Prostate gland (tissue), 2 donors: ENCODE data around the gene TMTC2. TPM values are rescaled to one million over a fixed set of nuclear protein-coding genes. Genes with fewer than 3 reads are reported as not detected.

Experiments used
- DNase-seq: peaks from one replicate; pipeline ENCODE4 v3.0.0-alpha.2; 2019; ENCODE audit warnings: low spot score
- H3K27ac ChIP-seq, 2 donors: fragments of 200-600 bp; sonication (generic); 2 replicates each; pipeline ENCODE4 v1.5.1; 2017 to 2019
- H3K27me3 ChIP-seq: fragments of 200-600 bp; sonication (generic); replicated peaks from 2 replicates; pipeline ENCODE4 v1.5.1; 2019; ENCODE audit not compliant: insufficient read depth
- H3K36me3 ChIP-seq, 2 donors: fragments of 200-600 bp; sonication (generic); 1 replicate in 1 of 2; 2 replicates in 1 of 2; pipeline versions ENCODE4 v1.5.1 to v1.8.1; 2017 to 2019
- H3K4me1 ChIP-seq: fragments of 200-600 bp; sonication (generic); replicated peaks from 2 replicates; pipeline ENCODE4 v1.5.1; 2019
- H3K4me3 ChIP-seq, 2 donors: fragments of 200-600 bp; sonication (generic); 2 replicates each; pipeline ENCODE4 v1.5.1; 2017 to 2019
- H3K9me3 ChIP-seq: fragments of 200-600 bp; sonication (generic); 2 replicates; pipeline ENCODE4 v1.5.1; 2017
- POLR2A ChIP-seq: fragments of 450-650 bp; IDR thresholded peaks from one replicate; pipeline ENCODE4 v1.6.1; 2016; ENCODE audit warnings: antibody characterized with exemption, mild to moderate bottlenecking
- POLR2AphosphoS5 ChIP-seq: sonication (generic); formaldehyde crosslinking; IDR thresholded peaks from one replicate; pipeline ENCODE4 v1.6.1; 2017; ENCODE audit warnings: antibody characterized with exemption
- WGBS: methylation state at CpG from one replicate; pipeline ENCODE4 v1.1.5; 2018; 5-methylcytosine and 5-hydroxymethylcytosine counted together
- intact Hi-C: fragments of 100-400 bp; cut with DNase I; formaldehyde crosslinking; loops from one replicate; pipeline ENCODE4 v1.14.2; 2022
- total RNA-seq, 2 donors: library from RNA; depleted of rRNA; stranded (reverse); fragments of >200 nt; gene quantifications; one replicate each; pipeline ENCODE4 v1.1.0, GENCODE V29; 2016
- TF ChIP-seq, protein P1 (sequence below), 4 experiments: fragments of 200-600 bp in 2 of 4; fragments of 450-650 bp in 2 of 4; sonication (generic) in 2 of 4; IDR thresholded peaks; 1 replicate in 3 of 4; 2 replicates in 1 of 4; pipeline ENCODE4 v1.5.1; 2016 to 2019; ENCODE audit warnings: antibody characterized with exemption in 4 of 4, mild to moderate bottlenecking in 2 of 4, moderate library complexity in 2 of 4

Gene TMTC2
- total RNA-seq, 2 donors from 2014 or later: 19.0 to 30.7 TPM

DNA sequence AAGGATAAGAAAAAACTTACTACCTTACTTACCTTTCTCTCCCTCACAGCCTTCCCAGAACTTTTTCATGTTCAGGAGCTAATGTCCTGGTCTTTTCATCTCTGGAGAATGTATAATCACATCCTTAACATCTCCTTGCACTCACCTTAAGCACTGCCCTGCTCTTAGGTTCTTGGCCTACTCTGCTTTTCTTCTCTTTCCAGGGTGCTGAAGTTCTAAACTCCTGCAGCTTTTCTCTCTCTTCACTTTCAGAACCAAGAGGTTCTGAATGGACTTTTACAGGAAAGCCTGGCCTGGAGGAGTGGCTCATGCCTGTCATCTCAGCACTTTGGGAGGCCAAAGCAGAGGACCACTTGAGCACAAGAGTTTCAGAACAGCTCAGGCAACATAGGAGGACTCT, 101.9 kb downstream of the TMTC2 start:
- H3K27me3 ChIP-seq: no peaks in the 10 kb centered on the region
- intact Hi-C loops: no loop called here
- no peaks in the 10 kb centered on the region for H3K9me3 ChIP-seq
- DNase-seq: no peak
- no peak overlapping the region for H3K27ac ChIP-seq
- no peak overlapping the region for H3K4me3 ChIP-seq
- no peaks in the 10 kb centered on the region for H3K36me3 ChIP-seq
- H3K4me1 ChIP-seq: no peaks in the 10 kb centered on the region
- TF ChIP-seq POLR2AphosphoS5 (no peak), POLR2A (no peak)
- TF ChIP-seq, protein P1, sequence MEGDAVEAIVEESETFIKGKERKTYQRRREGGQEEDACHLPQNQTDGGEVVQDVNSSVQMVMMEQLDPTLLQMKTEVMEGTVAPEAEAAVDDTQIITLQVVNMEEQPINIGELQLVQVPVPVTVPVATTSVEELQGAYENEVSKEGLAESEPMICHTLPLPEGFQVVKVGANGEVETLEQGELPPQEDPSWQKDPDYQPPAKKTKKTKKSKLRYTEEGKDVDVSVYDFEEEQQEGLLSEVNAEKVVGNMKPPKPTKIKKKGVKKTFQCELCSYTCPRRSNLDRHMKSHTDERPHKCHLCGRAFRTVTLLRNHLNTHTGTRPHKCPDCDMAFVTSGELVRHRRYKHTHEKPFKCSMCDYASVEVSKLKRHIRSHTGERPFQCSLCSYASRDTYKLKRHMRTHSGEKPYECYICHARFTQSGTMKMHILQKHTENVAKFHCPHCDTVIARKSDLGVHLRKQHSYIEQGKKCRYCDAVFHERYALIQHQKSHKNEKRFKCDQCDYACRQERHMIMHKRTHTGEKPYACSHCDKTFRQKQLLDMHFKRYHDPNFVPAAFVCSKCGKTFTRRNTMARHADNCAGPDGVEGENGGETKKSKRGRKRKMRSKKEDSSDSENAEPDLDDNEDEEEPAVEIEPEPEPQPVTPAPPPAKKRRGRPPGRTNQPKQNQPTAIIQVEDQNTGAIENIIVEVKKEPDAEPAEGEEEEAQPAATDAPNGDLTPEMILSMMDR (IDR thresholded peaks at IDR 0.05): no peak

DNA sequence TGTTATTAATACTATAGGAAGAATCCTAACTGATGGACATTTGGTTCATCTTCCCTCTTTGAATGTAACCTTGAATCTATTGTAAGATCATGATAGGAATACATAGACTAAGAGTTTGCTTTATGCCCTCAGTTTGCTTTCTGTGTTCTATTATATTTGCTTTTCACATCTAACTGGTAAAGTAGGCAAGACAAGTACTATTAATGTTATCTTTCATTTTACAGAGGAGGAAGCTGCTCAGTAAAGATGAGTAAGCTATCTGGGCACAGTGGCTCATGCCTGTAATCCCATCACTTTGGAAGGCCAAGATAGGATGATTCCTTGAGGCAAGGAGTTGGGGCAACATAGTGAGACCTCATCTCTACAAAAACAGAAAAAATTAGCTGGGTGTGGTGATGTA, 103.0 kb downstream of the TMTC2 start:
- Histone ChIP-seq H3K36me3 (no peaks in the 10 kb centered on the region), H3K4me3 (no peak overlapping the region), H3K27ac (no peak overlapping the region), H3K9me3 (no peaks in the 10 kb centered on the region), H3K27me3 (no peaks in the 10 kb centered on the region), H3K4me1 (no peaks in the 10 kb centered on the region)
- DNase-seq: no peak
- intact Hi-C loops: no loop called here
- TF ChIP-seq POLR2A (no peak), POLR2AphosphoS5 (peak; percentile 61)
- TF ChIP-seq, protein P1 (IDR thresholded peaks at IDR 0.05): no peak

DNA sequence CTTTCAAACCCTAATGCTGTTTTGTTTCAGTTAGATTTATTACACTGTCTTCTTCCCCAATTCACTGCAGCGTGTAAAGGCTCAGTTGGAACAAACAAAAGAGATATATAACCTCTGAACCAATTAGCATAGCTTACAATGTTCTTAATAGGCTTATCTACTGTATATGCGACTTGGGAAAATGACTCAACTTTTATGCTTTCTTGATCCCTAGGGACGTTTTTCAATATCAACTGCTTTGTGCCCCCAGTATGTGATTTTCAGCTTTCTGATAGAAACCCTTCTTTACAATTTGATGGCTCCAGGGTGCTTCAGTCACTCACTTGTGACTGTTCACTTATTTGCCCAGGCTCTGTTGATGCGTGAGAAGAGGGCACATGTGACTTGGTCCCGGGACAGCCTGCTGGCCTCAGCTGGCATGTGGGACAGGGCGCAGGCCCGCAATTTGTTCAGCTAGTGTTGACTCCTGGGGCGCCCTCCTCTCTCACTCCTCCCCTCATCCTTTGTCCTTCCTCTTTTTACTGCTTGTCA, 107.1 kb downstream of the TMTC2 start:
- TF ChIP-seq, protein P1 (IDR thresholded peaks at IDR 0.05): no peak
- no peak for TF ChIP-seq POLR2AphosphoS5
- no peak for TF ChIP-seq POLR2A
- Histone ChIP-seq H3K27ac (no peak overlapping the region), H3K9me3 (no peaks in the 10 kb centered on the region), H3K27me3 (no peaks in the 10 kb centered on the region), H3K4me3 (no peak overlapping the region), H3K36me3 (no peaks in the 10 kb centered on the region), H3K4me1 (no peaks in the 10 kb centered on the region)
- intact Hi-C loops: no loop called here
- DNase-seq: no peak
- WGBS: 76% methylated on average over 8 of the region's 8 CpGs

DNA sequence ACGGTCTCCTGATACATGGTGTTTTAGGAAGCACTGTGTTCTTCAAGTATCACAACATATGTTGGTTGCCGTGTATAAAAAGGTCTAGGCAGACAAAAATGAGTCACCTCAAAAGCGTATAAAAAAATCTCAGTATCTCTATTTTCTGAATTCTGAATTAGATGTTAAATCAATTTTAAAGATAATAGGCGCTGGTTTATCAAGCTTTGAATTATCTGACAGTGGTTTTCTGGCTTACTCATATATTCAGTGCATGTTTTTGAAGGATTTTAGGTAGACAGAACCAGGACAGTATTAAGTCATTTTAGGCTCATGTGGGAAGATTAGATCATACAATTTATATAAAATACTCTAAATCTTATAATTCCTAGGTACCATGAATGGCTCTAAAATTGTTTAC, 110.8 kb downstream of the TMTC2 start:
- Histone ChIP-seq H3K27ac (no peak overlapping the region), H3K9me3 (no peaks in the 10 kb centered on the region), H3K27me3 (no peaks in the 10 kb centered on the region), H3K4me1 (no peaks in the 10 kb centered on the region), H3K36me3 (no peaks in the 10 kb centered on the region), H3K4me3 (no peak overlapping the region)
- 96% methylated on average over 4 of the region's 4 CpGs for WGBS
- TF ChIP-seq POLR2A: no peak
- TF ChIP-seq, protein P1 (IDR thresholded peaks at IDR 0.05): no peak
- TF ChIP-seq POLR2AphosphoS5: no peak
- no peak for DNase-seq
- intact Hi-C loops: no loop called here

DNA sequence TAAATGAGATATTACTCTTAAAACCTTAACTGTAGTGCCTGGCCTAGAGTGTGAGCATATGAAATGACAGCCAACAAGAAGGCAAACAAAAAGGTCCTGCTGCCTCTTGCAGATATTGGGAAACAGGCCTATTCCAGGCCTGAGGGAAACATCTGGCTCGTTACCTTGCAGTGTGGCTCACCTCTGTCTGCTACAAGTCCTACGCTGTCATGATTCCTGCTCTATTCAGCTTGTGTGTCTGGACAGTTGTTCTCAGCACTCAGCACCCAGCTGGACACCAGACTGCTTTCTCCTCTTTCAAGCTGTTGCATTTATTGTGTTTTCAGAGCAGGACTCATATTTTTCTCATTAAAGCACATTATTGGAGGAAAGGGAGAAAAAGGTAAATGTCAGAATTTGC, 113.5 kb downstream of the TMTC2 start:
- no peak overlapping the region for H3K4me3 ChIP-seq
- DNase-seq: peak; percentile 13
- WGBS: 54% methylated on average over 2 of the region's 2 CpGs
- no peaks in the 10 kb centered on the region for H3K27me3 ChIP-seq
- TF ChIP-seq, protein P1 (IDR thresholded peaks at IDR 0.05): no peak
- peak; percentile 37 for TF ChIP-seq POLR2AphosphoS5
- no peaks in the 10 kb centered on the region for H3K9me3 ChIP-seq
- intact Hi-C loops: no loop called here
- H3K4me1 ChIP-seq: peaks cover 3% of the 10 kb centered on the region
- H3K36me3 ChIP-seq: no peaks in the 10 kb centered on the region
- no peak overlapping the region for H3K27ac ChIP-seq
